ENCODE results near the gene AKAP7.

GRCh38 chr6:131159578-131159977 lies 24.3 kb downstream of the AKAP7 start:
- no peak for TF ChIP-seq CTCF (IDR thresholded peaks at IDR 0.05)
- no peak for TF ChIP-seq POLR2AphosphoS5 (IDR thresholded peaks at IDR 0.05)

Measured in gastroesophageal sphincter (tissue), 3 donors.